SK-N-SH (cell line): ENCODE measurements around the gene VGLL3.

ENCODE experiments used
- TF ChIP-seq, protein P1 (sequence below): fragments of 150-350 bp; IDR thresholded peaks from 2 replicates; pipeline ENCODE4 v1.6.1; 2017; ENCODE audit warnings: antibody characterized with exemption, low read length, low read depth, borderline replicate concordance
- TF ChIP-seq, protein P2 (sequence below): IDR thresholded peaks from 2 replicates; pipeline ENCODE4 v1.4.0; 2012; ENCODE audit warnings: low read depth

DNA sequence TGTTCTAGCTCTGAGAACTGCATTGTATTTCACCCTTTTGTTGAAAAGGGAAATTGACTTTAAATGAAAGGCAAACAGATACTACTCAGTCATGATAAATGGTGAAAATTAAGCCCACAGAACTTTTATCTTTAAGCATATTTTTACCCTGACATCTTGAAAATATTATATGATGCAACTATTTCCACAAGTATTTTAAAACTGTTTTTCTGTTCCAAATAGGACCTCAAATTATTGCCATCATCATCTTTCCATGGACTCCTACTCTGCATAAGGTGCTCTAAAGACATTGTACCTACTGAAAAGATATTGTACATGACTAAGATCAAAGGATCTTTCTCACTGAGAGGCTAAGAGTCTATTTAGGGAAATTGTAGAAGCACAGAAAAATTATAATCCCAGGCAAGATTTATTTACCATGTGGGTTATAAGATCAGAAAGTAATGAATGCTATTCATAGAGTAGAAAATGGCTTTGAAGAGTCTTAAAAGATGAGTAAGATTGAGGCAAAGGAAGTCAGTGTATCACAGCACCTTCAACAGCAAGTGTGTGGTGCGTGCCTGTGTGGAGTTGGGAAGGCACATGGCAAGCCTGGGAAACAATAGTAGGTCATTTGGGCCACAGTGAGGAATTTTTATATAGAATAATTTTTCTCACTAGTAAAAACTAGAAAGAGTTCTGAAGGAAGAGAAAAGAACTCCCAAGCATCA lies 68.8 kb downstream of the VGLL3 start:
- TF ChIP-seq, protein P1, sequence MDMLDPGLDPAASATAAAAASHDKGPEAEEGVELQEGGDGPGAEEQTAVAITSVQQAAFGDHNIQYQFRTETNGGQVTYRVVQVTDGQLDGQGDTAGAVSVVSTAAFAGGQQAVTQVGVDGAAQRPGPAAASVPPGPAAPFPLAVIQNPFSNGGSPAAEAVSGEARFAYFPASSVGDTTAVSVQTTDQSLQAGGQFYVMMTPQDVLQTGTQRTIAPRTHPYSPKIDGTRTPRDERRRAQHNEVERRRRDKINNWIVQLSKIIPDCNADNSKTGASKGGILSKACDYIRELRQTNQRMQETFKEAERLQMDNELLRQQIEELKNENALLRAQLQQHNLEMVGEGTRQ: no peak
- TF ChIP-seq, protein P2, sequence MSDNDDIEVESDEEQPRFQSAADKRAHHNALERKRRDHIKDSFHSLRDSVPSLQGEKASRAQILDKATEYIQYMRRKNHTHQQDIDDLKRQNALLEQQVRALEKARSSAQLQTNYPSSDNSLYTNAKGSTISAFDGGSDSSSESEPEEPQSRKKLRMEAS: no peak
